Spleen (tissue), 11 donors: Measurements from ENCODE around the gene GPT2. TPM values are rescaled to one million over a fixed set of nuclear protein-coding genes. Genes with fewer than 3 reads are reported as not detected.
"Not testable (repeated sequence)": the region's sequence is repeated elsewhere in the genome, so short reads cannot be mapped to it uniquely, and the experiment has no call there.

ENCODE experiments used
- DNase-seq: peaks from one replicate; pipeline ENCODE4 v3.0.0-alpha.2; 2020
- H3K27ac ChIP-seq, 8 donors: fragments of 200-600 bp; sonication (generic) in 7 of 8; 1 replicate in 4 of 8; 2 replicates in 4 of 8; pipeline versions ENCODE4 v1.5.0 to v1.8.0; 2016 to 2021; ENCODE audit warnings: inconsistent platforms in 4 of 8, mild to moderate bottlenecking in 4 of 8, moderate library complexity in 1 of 8
- H3K27me3 ChIP-seq, 7 donors: fragments of 200-600 bp; sonication (generic) in 6 of 7; replicated peaks in 1 of 7; 1 replicate in 4 of 7; 2 replicates in 3 of 7; pipeline versions ENCODE4 v1.5.0 to v1.8.0; 2016 to 2021; ENCODE audit warnings: inconsistent platforms in 3 of 7, mild to moderate bottlenecking in 1 of 7
- H3K36me3 ChIP-seq, 6 donors: fragments of 200-600 bp; sonication (generic) in 5 of 6; 1 replicate in 4 of 6; 2 replicates in 2 of 6; pipeline versions ENCODE4 v1.5.0 to v1.8.0; 2016 to 2021; ENCODE audit warnings: inconsistent platforms in 2 of 6
- H3K4me1 ChIP-seq, 6 donors: fragments of 200-600 bp; sonication (generic) in 5 of 6; 1 replicate in 3 of 6; 2 replicates in 3 of 6; pipeline versions ENCODE4 v1.5.0 to v1.8.0; 2016 to 2021; ENCODE audit warnings: inconsistent platforms in 3 of 6
- H3K4me3 ChIP-seq, 8 donors: fragments of 200-600 bp; sonication (generic) in 7 of 8; 1 replicate in 4 of 8; 2 replicates in 4 of 8; pipeline versions ENCODE4 v1.5.0 to v1.8.0; 2016 to 2021; ENCODE audit warnings: inconsistent platforms in 4 of 8, mild to moderate bottlenecking in 4 of 8, moderate library complexity in 2 of 8
- H3K9me3 ChIP-seq, 8 donors: fragments of 200-600 bp; sonication (generic) in 7 of 8; 1 replicate in 4 of 8; 2 replicates in 4 of 8; pipeline versions ENCODE4 v1.5.0 to v1.8.0; 2016 to 2021; ENCODE audit warnings: inconsistent platforms in 4 of 8
- CTCF ChIP-seq, 11 experiments: fragments of 200-600 bp in 7 of 11; fragments of 450-650 bp in 4 of 11; sonication (generic) in 4 of 11; IDR thresholded peaks in 8 of 11; conservative IDR thresholded peaks in 3 of 11; 1 replicate in 7 of 11; 2 replicates in 4 of 11; pipeline versions ENCODE4 v1.4.0 to v1.8.0; 2016 to 2021; ENCODE audit warnings: antibody characterized with exemption in 11 of 11, inconsistent platforms in 4 of 11, mild to moderate bottlenecking in 1 of 11
- POLR2A ChIP-seq, 3 donors: fragments of 450-650 bp; IDR thresholded peaks; one replicate each; pipeline ENCODE4 v1.5.1; 2017; ENCODE audit warnings: antibody characterized with exemption in 3 of 3, mild to moderate bottlenecking in 1 of 3
- POLR2AphosphoS5 ChIP-seq, 3 donors: sonication (generic); formaldehyde crosslinking; IDR thresholded peaks; one replicate each; pipeline ENCODE4 v1.5.1; 2017; ENCODE audit warnings: antibody characterized with exemption in 3 of 3
- WGBS, 5 donors: extraction: QIAGEN DNeasy Blood & Tissue Kit in 3 of 5; methylation state at CpG; one replicate each; pipeline versions ENCODE4 v1.1.5 to v1.1.7; 2013 to 2018; 5-methylcytosine and 5-hydroxymethylcytosine counted together
- intact Hi-C: fragments of 100-400 bp; cut with DNase I; formaldehyde crosslinking; loops from one replicate; pipeline ENCODE4 v1.15.0; 2023; ENCODE audit warnings: low total_unique reads
- polyA plus RNA-seq, 3 donors: library from polyadenylated mRNA; stranded (reverse); fragments of 200-250 nt; gene quantifications; one replicate each; pipeline ENCODE4 v1.2.1, GENCODE V29; 2013
- total RNA-seq, 7 donors: library from RNA; depleted of rRNA in 3 of 7; stranded (reverse); fragments of >200 nt in 3 of 7; fragmentation: NEBNext Ultra II Directional in 4 of 7; extraction: Animal tissue kit (Norgen Biotek cat#: 25700) in 4 of 7; gene quantifications; one replicate each; pipeline versions ENCODE4 v1.1.0 to v1.2.1, GENCODE V29; 2016 to 2021
- donor health status: healthy with polysubstance abuse.
- donor health status: DM: no; HTN: no; CAD: no; lungs with moderate emphysema.
- donor health status: DM: no; HTN: no; CAD: no.
- donor health status: Bipolar disorder and iron deficiency.
- donor health status: healthy.
- donor health status: DM: no; HTN: no; CAD: no.
- donor health status: DM: yes; HTN: yes; CAD: no.

GPT2 gene
- total and polyA plus RNA-seq, 10 donors: 3.1 to 9.2 (median 4.9) TPM

- H3K4me1 ChIP-seq: peaks cover 3 to 18% (median 11%) of the 10 kb centered on the region in 6 donors
- no peaks in the 10 kb centered on the region for H3K27me3 ChIP-seq
- H3K4me3 ChIP-seq: no peak overlapping the region
- peak; percentile 91 for DNase-seq
- H3K9me3 ChIP-seq: no peaks in the 10 kb centered on the region
- peaks cover 0 to 36% (median under 1%) of the 10 kb centered on the region in 6 donors for H3K36me3 ChIP-seq
- WGBS, 5 donors: 54 to 83% (median 65%) methylated on average over 17 to 43 of the region's 43 CpGs
- no peak overlapping the region for H3K27ac ChIP-seq
- TF ChIP-seq CTCF (IDR thresholded peaks at IDR 0.05 in 8 of 11, conservative IDR thresholded peaks at IDR 0.05 in 3 of 11) (peak; percentile 49 to 92 (median 83)), POLR2A (IDR thresholded peaks at IDR 0.05) (no peak), POLR2AphosphoS5 (IDR thresholded peaks at IDR 0.05) (no peak)
- intact Hi-C loops: no loop called here
These were observed 45.5 kb downstream of the GPT2 start for GRCh38 chr16:46929378-46930332.

- Histone ChIP-seq H3K27me3 (no peaks in the 10 kb centered on the region), H3K4me1 (peaks cover 3 to 18% (median 11%) of the 10 kb centered on the region in 6 donors), H3K9me3 (no peaks in the 10 kb centered on the region), H3K27ac (no peak overlapping the region), H3K4me3 (no peak overlapping the region), H3K36me3 (peaks cover 0 to 26% (median 0%) of the 10 kb centered on the region in 6 donors)
- TF ChIP-seq POLR2AphosphoS5 (IDR thresholded peaks at IDR 0.05): no peak
- no peak for TF ChIP-seq POLR2A (IDR thresholded peaks at IDR 0.05)
- TF ChIP-seq CTCF (IDR thresholded peaks at IDR 0.05 in 8 of 11, conservative IDR thresholded peaks at IDR 0.05 in 3 of 11): no peak
- intact Hi-C loops: no loop called here
- DNase-seq: peak; percentile 20
- 83 to 94% (median 90%) methylated on average over 8 of the region's 8 CpGs for WGBS, 5 donors
These were observed 46.7 kb downstream of the GPT2 start for GRCh38 chr16:46930861-46931260.

GRCh38 chr16:46932802-46933201 is 48.6 kb downstream of the GPT2 start:
- Histone ChIP-seq H3K27ac (no peak overlapping the region), H3K4me3 (no peak overlapping the region), H3K9me3 (no peaks in the 10 kb centered on the region), H3K27me3 (no peaks in the 10 kb centered on the region), H3K36me3 (peaks cover 0 to 9% (median 0%) of the 10 kb centered on the region in 6 donors), H3K4me1 (peaks cover 3 to 18% (median 11%) of the 10 kb centered on the region in 6 donors)
- WGBS, 5 donors: 29 to 50% (median 37%) methylated on average over 7 of the region's 7 CpGs
- intact Hi-C loops: no loop called here
- DNase-seq: peak; percentile 78
- TF ChIP-seq CTCF (IDR thresholded peaks at IDR 0.05 in 8 of 11, conservative IDR thresholded peaks at IDR 0.05 in 3 of 11) (no peak), POLR2A (IDR thresholded peaks at IDR 0.05) (no peak), POLR2AphosphoS5 (IDR thresholded peaks at IDR 0.05) (no peak)

GRCh38 chr16:46937536-46937935 is 53.4 kb downstream of the GPT2 start:
- Histone ChIP-seq H3K9me3 (no peaks in the 10 kb centered on the region), H3K36me3 (no peaks in the 10 kb centered on the region), H3K4me1 (peaks cover 0 to 6% (median 0%) of the 10 kb centered on the region in 6 donors), H3K4me3 (no peak overlapping the region), H3K27me3 (no peaks in the 10 kb centered on the region), H3K27ac (no peak overlapping the region)
- no peak for DNase-seq
- intact Hi-C loops: no loop called here
- TF ChIP-seq CTCF (IDR thresholded peaks at IDR 0.05 in 8 of 11, conservative IDR thresholded peaks at IDR 0.05 in 3 of 11) (no peak), POLR2A (IDR thresholded peaks at IDR 0.05) (no peak), POLR2AphosphoS5 (IDR thresholded peaks at IDR 0.05) (no peak)

DNA sequence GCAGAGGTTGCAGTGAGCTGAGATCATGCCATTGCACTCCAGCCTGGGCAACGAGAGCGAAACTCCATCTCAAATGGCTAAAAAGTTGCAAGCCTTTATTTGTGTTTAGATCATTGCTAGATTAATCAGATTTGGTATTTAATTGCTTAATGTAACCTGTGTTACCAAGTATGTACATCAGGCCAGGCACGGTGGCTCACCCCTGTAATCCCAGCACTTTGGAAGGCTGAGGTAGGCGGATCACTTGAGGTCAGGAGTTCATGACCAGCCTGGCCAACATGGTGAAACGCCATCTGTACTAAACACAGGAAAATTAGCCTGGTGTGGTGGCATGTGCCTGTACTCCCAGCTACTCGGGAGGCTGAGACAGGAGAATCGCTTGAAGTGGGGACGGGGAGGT is 60.6 kb downstream of the GPT2 start:
- 90 to 95% (median 92%) methylated on average over 8 of the region's 8 CpGs for WGBS, 5 donors
- H3K36me3 ChIP-seq, H3K27ac ChIP-seq, H3K4me3 ChIP-seq, H3K27me3 ChIP-seq, H3K9me3 ChIP-seq, DNase-seq, H3K4me1 ChIP-seq, intact Hi-C loops: not testable (repeated sequence)
